GM13976 (cell line): Measurements from ENCODE around the gene HSD11B1.

Experiments
- DNase-seq: peaks from one replicate; pipeline ENCODE4 v3.0.0; 2012; ENCODE audit warnings: low spot score
- in situ Hi-C: fragments of 300-500 bp; cut with MboI; formaldehyde crosslinking; loops from one replicate; pipeline ENCODE4 v1.12.0; 2022; ENCODE audit warnings: low sequenced_read_pairs, mixed read lengths, inconsistent platforms; ENCODE audit not compliant: unreplicated experiment
- TF ChIP-seq, protein P1 (sequence below): IDR thresholded peaks from 2 replicates; pipeline ENCODE4 v1.5.1; 2012; ENCODE audit warnings: borderline replicate concordance, mild to moderate bottlenecking; ENCODE audit not compliant: insufficient read depth; ENCODE audit errors: extremely low read depth, missing control alignments, control extremely low read depth

HSD11B1 gene

DNA sequence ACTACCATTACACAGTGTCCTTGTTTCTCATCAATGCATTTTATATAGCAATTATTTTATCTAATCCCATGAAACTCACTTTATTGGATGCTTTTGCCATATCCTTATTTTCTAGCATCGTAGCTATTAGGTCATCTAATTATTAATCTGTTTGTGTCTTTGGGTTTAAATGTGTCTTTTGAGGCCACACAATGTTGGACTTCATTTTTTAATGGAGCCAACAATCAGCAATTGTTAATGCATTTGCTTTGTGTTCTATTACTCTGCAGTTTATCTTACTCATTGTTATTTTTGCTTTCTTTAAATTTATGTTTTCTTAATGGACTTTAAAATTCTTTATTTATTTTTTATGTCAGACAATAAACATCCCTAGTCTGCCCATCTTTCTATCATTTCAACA lies 1.8 kb upstream of the HSD11B1 start:
- TF ChIP-seq, protein P1, sequence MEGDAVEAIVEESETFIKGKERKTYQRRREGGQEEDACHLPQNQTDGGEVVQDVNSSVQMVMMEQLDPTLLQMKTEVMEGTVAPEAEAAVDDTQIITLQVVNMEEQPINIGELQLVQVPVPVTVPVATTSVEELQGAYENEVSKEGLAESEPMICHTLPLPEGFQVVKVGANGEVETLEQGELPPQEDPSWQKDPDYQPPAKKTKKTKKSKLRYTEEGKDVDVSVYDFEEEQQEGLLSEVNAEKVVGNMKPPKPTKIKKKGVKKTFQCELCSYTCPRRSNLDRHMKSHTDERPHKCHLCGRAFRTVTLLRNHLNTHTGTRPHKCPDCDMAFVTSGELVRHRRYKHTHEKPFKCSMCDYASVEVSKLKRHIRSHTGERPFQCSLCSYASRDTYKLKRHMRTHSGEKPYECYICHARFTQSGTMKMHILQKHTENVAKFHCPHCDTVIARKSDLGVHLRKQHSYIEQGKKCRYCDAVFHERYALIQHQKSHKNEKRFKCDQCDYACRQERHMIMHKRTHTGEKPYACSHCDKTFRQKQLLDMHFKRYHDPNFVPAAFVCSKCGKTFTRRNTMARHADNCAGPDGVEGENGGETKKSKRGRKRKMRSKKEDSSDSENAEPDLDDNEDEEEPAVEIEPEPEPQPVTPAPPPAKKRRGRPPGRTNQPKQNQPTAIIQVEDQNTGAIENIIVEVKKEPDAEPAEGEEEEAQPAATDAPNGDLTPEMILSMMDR: no peak
- in situ Hi-C loops: no loop called here
- DNase-seq: no peak

DNA sequence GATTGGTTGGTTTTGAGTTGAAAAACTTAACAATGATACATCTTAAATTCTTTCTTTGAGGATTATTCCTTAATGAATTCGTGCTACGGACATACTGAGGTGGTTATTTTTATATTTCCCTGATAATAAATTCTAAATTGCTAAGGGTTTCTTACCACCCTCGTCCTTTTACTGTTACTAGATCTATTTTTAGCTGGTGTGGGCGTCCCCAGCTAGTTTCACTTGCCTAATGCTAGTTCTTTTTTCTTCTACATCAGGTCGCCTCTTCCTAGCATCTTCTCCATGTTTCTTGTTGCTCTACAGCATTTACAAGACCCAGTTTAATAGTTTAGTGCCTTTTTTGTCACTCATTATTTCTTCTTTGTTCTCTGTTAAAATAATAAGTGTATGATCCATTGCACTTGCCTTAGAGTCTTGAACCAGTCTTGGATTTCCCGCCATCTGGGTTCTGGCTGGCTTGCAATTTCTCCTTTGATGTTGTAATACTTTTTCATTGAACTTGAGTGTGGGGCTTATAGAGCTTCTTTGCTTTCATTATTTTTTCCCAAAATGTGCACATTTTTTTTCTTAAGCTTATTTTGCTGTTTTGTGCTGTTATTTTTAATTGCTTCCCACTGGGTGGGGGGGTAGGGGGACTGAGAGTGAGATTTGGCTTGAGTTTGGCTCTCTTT lies 677 bp upstream of the HSD11B1 start:
- in situ Hi-C loops: no loop called here
- peak; percentile 32 for DNase-seq
- TF ChIP-seq, protein P1: no peak

DNA sequence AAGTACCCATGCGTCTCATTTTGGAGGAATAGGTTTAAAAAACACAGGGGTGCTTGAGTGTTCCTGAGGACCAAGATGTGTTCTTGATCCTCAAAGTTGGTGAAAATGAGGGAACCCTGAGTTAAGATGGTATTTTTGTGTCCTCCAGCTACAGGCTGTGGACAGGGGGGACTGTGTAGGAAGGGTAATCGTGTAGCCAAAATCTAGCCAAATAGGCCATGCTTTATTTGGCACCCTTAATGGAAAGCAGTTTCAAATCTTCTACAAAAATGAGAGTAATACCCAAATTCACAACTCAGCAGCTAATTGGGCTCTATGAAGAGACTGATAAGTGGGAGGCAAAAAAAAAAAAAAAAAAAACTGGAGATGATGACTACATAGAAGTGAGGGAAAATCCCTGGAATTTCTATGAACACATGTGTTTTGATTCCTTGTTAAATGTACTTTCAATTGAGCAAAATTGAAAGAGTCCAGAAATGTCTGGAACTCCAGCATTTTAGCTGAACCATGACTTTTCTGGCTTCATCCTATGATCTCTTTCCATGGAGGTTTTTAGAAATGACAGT lies 470 bp downstream of the HSD11B1 start:
- TF ChIP-seq, protein P1: no peak
- DNase-seq: no peak
- in situ Hi-C loops: no loop called here

DNA sequence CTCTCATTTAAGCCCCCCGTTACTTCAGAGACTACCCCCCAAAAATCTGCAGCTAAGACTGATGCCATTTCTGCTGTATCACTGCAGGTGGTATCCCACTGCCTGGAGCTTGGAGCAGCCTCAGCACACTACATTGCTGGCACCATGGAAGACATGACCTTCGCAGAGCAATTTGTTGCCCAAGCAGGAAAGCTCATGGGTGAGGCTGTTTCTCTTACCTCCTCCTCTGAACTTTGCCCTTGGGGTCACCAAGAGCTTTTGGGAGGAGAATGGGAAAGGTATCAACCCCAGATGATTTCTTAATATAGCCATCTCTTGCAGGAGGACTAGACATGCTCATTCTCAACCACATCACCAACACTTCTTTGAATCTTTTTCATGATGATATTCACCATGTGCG lies 2.0 kb downstream of the HSD11B1 start:
- TF ChIP-seq, protein P1: no peak
- in situ Hi-C loops: no loop called here
- no peak for DNase-seq

DNA sequence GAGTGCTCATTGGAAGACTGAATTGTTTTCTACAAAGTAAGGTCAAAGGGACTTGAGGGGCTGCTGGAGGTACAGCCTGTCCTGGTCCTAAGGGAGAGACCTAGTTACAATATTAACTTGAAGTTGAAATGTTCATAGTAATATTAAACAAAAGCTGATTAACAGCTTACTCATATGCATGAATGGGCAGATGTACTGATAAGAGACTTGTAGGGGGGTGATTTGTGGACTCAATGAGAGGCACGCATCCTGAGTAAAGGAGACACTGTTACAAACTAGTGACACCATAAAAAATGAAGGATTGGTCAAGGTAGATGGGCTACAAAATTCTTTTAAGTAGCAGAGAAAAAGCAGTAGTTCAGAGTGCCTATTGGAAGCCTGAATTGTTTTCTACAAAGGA lies 2.7 kb downstream of the HSD11B1 start:
- TF ChIP-seq, protein P1: no peak
- in situ Hi-C loops: no loop called here
- DNase-seq: no peak

DNA sequence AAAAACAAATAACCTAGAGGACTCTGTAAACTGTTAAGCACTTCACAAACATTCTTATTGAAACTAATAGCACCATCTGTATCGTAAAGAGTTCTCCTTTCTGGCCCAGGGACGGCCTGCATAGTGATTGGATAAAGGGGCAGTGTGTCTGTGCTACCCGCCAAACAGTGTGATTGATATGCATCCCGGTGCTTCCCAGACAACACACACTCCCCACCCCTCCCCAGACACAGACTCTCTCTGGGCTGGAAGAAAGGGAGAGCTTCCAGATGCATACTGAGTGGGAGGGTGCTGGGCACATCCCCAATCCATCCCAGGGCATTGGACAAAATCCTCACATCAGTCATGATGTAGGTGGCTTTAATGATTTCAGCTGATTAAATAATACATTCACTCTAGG lies 3.7 kb downstream of the HSD11B1 start:
- in situ Hi-C loops: no loop called here
- no peak for DNase-seq
- TF ChIP-seq, protein P1: no peak

DNA sequence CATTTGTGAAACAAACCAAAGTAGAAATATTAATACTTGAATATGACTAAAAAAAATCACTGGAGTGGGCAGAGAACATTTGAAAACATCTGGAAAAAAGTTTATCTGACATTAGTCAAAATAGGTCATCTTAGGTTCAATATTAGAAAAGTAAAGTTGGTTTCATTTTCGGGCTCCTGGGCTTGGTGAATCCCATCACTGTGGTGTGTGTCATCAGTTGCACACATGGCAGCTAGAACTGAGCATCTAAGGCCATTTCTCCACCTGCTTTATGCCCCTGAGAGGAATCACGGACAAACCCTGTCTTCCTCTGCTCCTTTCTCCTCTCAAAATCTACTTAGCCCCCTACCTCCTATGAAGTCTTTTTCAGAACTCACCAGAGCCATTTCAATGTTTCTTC lies 5.4 kb downstream of the HSD11B1 start:
- TF ChIP-seq, protein P1: no peak
- in situ Hi-C loops: no loop called here
- DNase-seq: peak; percentile 24
